ENCODE results near the gene RABGGTB.
"Not testable (repeated sequence)": the region's sequence is repeated elsewhere in the genome, so short reads cannot be mapped to it uniquely, and the experiment has no call there.

RABGGTB gene

GRCh38 chr1:75796376-75797272, 10.6 kb downstream of the RABGGTB start, which contains the start of gene MSH4:
TSS of gene MSH4 (plus strand) at chr1:75796882. CDS start at chr1:75796986, 104 bp downstream.
- DNase-seq (ENCODE audit: low read depth): no peak

GRCh38 chr1:75797273-75797588, 11.2 kb downstream of the RABGGTB start:
- DNase-seq (ENCODE audit: low read depth): no peak

- no peak for DNase-seq (ENCODE audit: low read depth)
These were observed 11.7 kb downstream of the RABGGTB start for GRCh38 chr1:75797606-75798216.

GRCh38 chr1:75801480-75801879, 15.4 kb downstream of the RABGGTB start:
- DNase-seq (ENCODE audit: low read depth): not testable (repeated sequence)

- no peak for DNase-seq (ENCODE audit: low read depth)
These were observed 22.9 kb downstream of the RABGGTB start for GRCh38 chr1:75808921-75809320.

- not testable (repeated sequence) for DNase-seq (ENCODE audit: low read depth)
These were observed 24.1 kb downstream of the RABGGTB start for GRCh38 chr1:75810113-75810512.

- no peak for DNase-seq (ENCODE audit: low read depth)
These were observed 25.3 kb downstream of the RABGGTB start for GRCh38 chr1:75811211-75811981.

- DNase-seq (ENCODE audit: low read depth): no peak
These were observed 26.0 kb downstream of the RABGGTB start for GRCh38 chr1:75812065-75812464.

GRCh38 chr1:75823596-75823995, 37.5 kb downstream of the RABGGTB start:
- DNase-seq (ENCODE audit: low read depth): not testable (repeated sequence)

GRCh38 chr1:75836528-75837100, 50.6 kb downstream of the RABGGTB start:
- DNase-seq (ENCODE audit: low read depth): no peak

GRCh38 chr1:75838079-75838478, 52.0 kb downstream of the RABGGTB start:
- DNase-seq (ENCODE audit: low read depth): no peak

- no peak for DNase-seq (ENCODE audit: low read depth)
These were observed 55.4 kb downstream of the RABGGTB start for GRCh38 chr1:75841421-75841820.
